Activated CD8-positive, alpha-beta T cell treated with anti-CD3 and anti-CD28 coated beads, Interleukin-2, amount 10 ng/mL, durations not matched to agents 7 days and 5 days (primary cell): Measurements from ENCODE around the gene DENND5B. TPM values are rescaled to one million over a fixed set of nuclear protein-coding genes. Genes with fewer than 3 reads are reported as not detected.
"Not testable (repeated sequence)": the region's sequence is repeated elsewhere in the genome, so short reads cannot be mapped to it uniquely, and the experiment has no call there.

Experiments used
- ATAC-seq: fragments of 150-1000 bp; cut with Tn5 transposase; one replicate; pipeline ENCODE4 v1.10.0; 2021; ENCODE audit warnings: moderate library complexity
- CTCF ChIA-PET: fragments of 350-600 bp; sonication (Branson Sonifier 250); formaldehyde crosslinking; loops from one replicate; lab custom pipeline; 2021; ENCODE audit warnings: antibody characterized with exemption; lab: Charles Lee
- POLR2A ChIA-PET: fragments of 350-600 bp; sonication (Branson Sonifier 250); formaldehyde crosslinking; loops from one replicate; lab custom pipeline; 2021; ENCODE audit warnings: antibody characterized with exemption; lab: Charles Lee
- DNase-seq: peaks from one replicate; pipeline ENCODE4 v3.0.0-alpha.2; 2020
- H3K27ac Mint-ChIP-seq: one replicate; pipeline ENCODE4 v1.8.0; 2021; ENCODE audit warnings: mild to moderate bottlenecking, mixed read lengths
- H3K27me3 Mint-ChIP-seq: one replicate; pipeline ENCODE4 v1.8.0; 2021; ENCODE audit warnings: low read depth, mixed read lengths
- H3K36me3 Mint-ChIP-seq: one replicate; pipeline ENCODE4 v1.8.0; 2021; ENCODE audit warnings: low read depth, mixed read lengths
- H3K4me1 Mint-ChIP-seq: one replicate; pipeline ENCODE4 v1.8.0; 2021; ENCODE audit warnings: low read depth, mixed read lengths
- H3K4me3 Mint-ChIP-seq: one replicate; pipeline ENCODE4 v1.8.0; 2021; ENCODE audit warnings: mild to moderate bottlenecking, mixed read lengths
- H3K9me3 Mint-ChIP-seq: one replicate; pipeline ENCODE4 v1.8.0; 2022; ENCODE audit warnings: mixed read lengths; ENCODE audit not compliant: insufficient read depth
- total RNA-seq, 2 experiments: library from RNA; stranded (reverse); gene quantifications; one replicate each; pipeline ENCODE4 v1.2.3, GENCODE V29; 2021

Gene DENND5B
- total RNA-seq, 2 experiments from 2014 or later: 0.08 to 0.16 TPM

GRCh38 chr12:31387011-31387410 lies 203.9 kb downstream of the DENND5B start:
- DNase-seq (no peak), ATAC-seq (no peak)
- no peak overlapping the region for H3K4me3 Mint-ChIP-seq
- no peaks in the 10 kb centered on the region for H3K9me3 Mint-ChIP-seq
- no peak overlapping the region for H3K27ac Mint-ChIP-seq
- peaks cover 14% of the 10 kb centered on the region for H3K27me3 Mint-ChIP-seq
- ChIA-PET POLR2A (interaction anchor here (0.6 kb wide), 1 partner anchor 49 kb away, joined by 3 read pairs; no protein-coding TSS in a partner anchor), CTCF (interaction anchor here (0.6 kb wide), 1 partner anchor 234 kb away, joined by 3 read pairs; no protein-coding TSS in a partner anchor)
- H3K4me1 Mint-ChIP-seq: no peaks in the 10 kb centered on the region
- no peaks in the 10 kb centered on the region for H3K36me3 Mint-ChIP-seq

GRCh38 chr12:31386364-31386777 lies 204.6 kb downstream of the DENND5B start:
- Mint-ChIP-seq H3K4me1 (no peaks in the 10 kb centered on the region), H3K36me3 (no peaks in the 10 kb centered on the region), H3K27me3 (peaks cover 16% of the 10 kb centered on the region), H3K4me3 (no peak overlapping the region), H3K27ac (no peak overlapping the region), H3K9me3 (no peaks in the 10 kb centered on the region)
- ChIA-PET CTCF (no interaction called here), POLR2A (no interaction called here)
- ATAC-seq: no peak
- DNase-seq: no peak

DNA sequence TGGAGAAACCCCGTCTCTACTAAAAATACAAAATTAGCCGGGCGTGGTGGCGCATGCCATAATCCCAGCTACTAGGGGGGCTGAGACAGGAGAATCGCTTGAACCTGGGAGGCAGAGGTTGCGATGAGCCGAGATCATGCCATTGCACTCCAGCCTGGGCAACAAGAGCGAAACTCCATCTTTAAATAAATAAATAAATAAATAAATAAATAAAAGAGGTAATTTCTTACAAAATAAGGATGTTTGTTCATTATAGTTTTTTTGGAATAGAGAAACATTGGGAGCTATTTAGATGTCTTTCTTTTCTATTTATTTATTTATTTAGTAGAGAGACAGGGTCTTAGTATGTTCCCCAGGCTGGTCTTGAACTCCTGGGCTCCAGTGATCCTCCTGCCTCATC lies 213.7 kb downstream of the DENND5B start:
- ATAC-seq, DNase-seq, H3K4me3 Mint-ChIP-seq, CTCF ChIA-PET, POLR2A ChIA-PET, H3K9me3 Mint-ChIP-seq, H3K4me1 Mint-ChIP-seq, H3K27ac Mint-ChIP-seq, H3K36me3 Mint-ChIP-seq, H3K27me3 Mint-ChIP-seq: not testable (repeated sequence)

DNA sequence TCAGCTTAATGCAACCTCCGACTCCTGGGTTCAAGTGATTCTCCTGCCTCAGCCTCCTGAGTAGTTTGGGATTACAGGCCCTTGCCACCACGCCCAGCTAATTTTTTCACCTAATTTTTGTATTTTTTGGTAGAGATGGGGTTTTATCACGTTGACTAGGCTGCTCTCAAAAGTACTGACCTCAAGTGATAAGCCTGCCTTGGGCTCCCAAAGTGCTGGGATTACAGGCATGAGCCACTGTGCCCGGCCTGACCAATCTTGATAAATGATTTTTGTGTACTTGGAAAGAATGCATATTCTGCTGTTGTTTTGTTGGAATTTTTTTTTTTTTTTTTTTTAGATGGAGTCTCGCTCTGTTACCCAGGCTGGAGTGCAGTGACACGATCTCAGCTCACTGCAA lies 215.5 kb downstream of the DENND5B start:
- POLR2A ChIA-PET, H3K27me3 Mint-ChIP-seq, H3K36me3 Mint-ChIP-seq, H3K27ac Mint-ChIP-seq, H3K4me3 Mint-ChIP-seq, CTCF ChIA-PET, ATAC-seq, H3K9me3 Mint-ChIP-seq, H3K4me1 Mint-ChIP-seq, DNase-seq: not testable (repeated sequence)

DNA sequence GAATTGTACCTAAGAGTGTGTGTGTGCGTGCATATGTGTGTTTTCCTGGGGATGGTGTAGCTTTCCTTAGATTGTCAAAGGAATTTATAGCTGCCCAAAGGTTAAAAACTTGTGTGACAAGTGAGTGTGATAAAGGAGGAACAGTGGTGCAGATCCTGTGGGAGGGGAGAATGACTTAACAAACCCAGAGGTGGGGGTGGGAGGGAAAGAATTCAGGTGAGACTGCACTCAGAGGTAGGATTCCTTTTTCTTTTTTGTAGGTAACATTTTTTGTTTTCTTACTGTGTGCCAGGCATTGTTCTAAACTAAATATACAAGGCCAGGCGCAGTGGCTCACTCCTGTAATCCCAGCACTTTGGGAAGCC lies 219.7 kb downstream of the DENND5B start:
- no peaks in the 10 kb centered on the region for H3K9me3 Mint-ChIP-seq
- CTCF ChIA-PET: no interaction called here
- no peak overlapping the region for H3K27ac Mint-ChIP-seq
- no peaks in the 10 kb centered on the region for H3K36me3 Mint-ChIP-seq
- DNase-seq (no peak), ATAC-seq (no peak)
- POLR2A ChIA-PET: no interaction called here
- H3K4me3 Mint-ChIP-seq: no peak overlapping the region
- H3K4me1 Mint-ChIP-seq: no peaks in the 10 kb centered on the region
- peaks cover 5% of the 10 kb centered on the region for H3K27me3 Mint-ChIP-seq

GRCh38 chr12:31370531-31371255 lies 220.2 kb downstream of the DENND5B start:
- DNase-seq (no peak), ATAC-seq (no peak)
- ChIA-PET POLR2A (no interaction called here), CTCF (no interaction called here)
- Mint-ChIP-seq H3K4me3 (no peak overlapping the region), H3K27me3 (peaks cover 5% of the 10 kb centered on the region), H3K27ac (no peak overlapping the region), H3K4me1 (no peaks in the 10 kb centered on the region), H3K9me3 (no peaks in the 10 kb centered on the region), H3K36me3 (no peaks in the 10 kb centered on the region)

GRCh38 chr12:31369712-31370521 lies 221.0 kb downstream of the DENND5B start:
- POLR2A ChIA-PET: no interaction called here
- H3K36me3 Mint-ChIP-seq: no peaks in the 10 kb centered on the region
- H3K4me3 Mint-ChIP-seq: no peak overlapping the region
- no peak for DNase-seq
- H3K27me3 Mint-ChIP-seq: peaks cover 5% of the 10 kb centered on the region
- CTCF ChIA-PET: no interaction called here
- H3K4me1 Mint-ChIP-seq: no peaks in the 10 kb centered on the region
- ATAC-seq: no peak
- H3K27ac Mint-ChIP-seq: no peak overlapping the region
- H3K9me3 Mint-ChIP-seq: no peaks in the 10 kb centered on the region

DNA sequence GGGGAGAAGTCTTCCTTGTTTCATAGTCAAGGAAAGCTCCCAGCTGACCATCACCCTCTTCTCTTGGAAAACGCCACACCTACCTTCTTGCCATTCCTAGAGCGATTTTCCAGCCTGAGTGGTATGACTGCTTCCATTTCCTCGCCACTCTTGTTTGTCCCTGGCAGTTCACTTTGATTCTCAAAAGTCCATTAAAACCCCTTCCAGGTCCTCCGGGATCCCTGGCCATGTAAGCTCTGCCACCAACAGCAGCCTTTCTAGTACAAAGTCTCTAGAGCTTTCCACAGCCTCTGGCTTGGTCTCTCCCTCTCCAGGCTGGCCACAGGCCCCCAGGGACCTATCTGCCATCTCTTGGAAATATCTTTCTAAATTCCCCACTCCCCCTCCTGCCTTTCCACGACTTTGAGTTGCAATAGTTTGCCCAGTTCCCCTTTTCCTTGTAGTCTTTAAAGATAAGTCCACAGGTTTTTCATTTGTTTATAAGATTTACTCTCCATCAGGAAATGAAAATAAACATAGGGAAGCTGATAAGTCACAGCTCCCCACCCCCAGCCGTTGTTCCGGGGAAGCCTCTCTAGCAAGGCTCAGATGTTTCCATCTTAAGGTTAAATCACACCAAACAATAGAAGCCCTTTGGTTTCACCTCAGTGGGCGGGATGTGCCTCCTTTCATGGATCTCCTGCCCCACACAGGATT lies 222.1 kb downstream of the DENND5B start:
- ATAC-seq (no peak), DNase-seq (no peak)
- H3K27ac Mint-ChIP-seq: no peak overlapping the region
- H3K36me3 Mint-ChIP-seq: no peaks in the 10 kb centered on the region
- POLR2A ChIA-PET: no interaction called here
- peaks cover 5% of the 10 kb centered on the region for H3K27me3 Mint-ChIP-seq
- H3K4me1 Mint-ChIP-seq: peaks cover 1% of the 10 kb centered on the region
- no peaks in the 10 kb centered on the region for H3K9me3 Mint-ChIP-seq
- H3K4me3 Mint-ChIP-seq: no peak overlapping the region
- CTCF ChIA-PET: interaction anchor here (1.3 kb wide), 1 partner anchor 97 kb away, joined by 4 read pairs; no protein-coding TSS in a partner anchor

DNA sequence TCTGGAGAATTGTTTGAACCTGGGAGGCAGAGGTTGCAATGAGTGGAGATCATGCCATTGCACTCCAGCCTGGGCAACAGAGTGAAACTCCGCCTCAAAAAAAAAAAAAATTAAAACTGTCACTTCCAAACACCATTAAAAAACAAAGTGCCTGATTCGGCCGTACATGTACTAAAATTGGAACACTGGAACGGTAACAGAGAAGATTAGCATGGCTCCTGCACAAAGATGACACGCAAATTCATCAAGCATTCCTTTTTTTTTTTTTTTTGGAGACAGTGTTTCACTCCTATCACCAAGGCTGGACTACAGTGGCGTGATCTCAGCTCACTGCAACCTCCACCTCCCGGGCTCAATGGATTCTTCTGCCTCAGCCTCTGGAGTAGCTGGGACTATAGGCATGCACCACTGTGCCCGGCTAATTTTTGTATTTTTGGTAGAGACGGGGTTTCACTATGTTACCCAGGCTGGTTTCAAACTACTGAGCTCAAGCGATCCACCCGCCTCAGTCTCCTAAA lies 224.8 kb downstream of the DENND5B start:
- H3K27ac Mint-ChIP-seq: no peak overlapping the region
- no peak overlapping the region for H3K4me3 Mint-ChIP-seq
- POLR2A ChIA-PET: no interaction called here
- DNase-seq (no peak), ATAC-seq (no peak)
- H3K27me3 Mint-ChIP-seq: peaks cover 5% of the 10 kb centered on the region
- peaks cover 22% of the 10 kb centered on the region for H3K4me1 Mint-ChIP-seq
- CTCF ChIA-PET: no interaction called here
- H3K9me3 Mint-ChIP-seq: no peaks in the 10 kb centered on the region
- no peaks in the 10 kb centered on the region for H3K36me3 Mint-ChIP-seq

- DNase-seq (no peak), ATAC-seq (no peak)
- CTCF ChIA-PET: interaction anchor here (1.2 to 3.0 kb wide), 6 partner anchors 11 to 516 kb away, joined by 3 to 22 read pairs (median 6); partner anchors contain the start of gene SINHCAF
- Mint-ChIP-seq H3K4me3 (no peak overlapping the region), H3K27ac (peak overlapping the region; percentile 87), H3K9me3 (no peaks in the 10 kb centered on the region), H3K36me3 (no peaks in the 10 kb centered on the region), H3K4me1 (peaks cover 22% of the 10 kb centered on the region), H3K27me3 (peaks cover 3% of the 10 kb centered on the region)
- POLR2A ChIA-PET: no interaction called here
Measured at GRCh38 chr12:31363831-31364230, 227.1 kb downstream of the DENND5B start.

DNA sequence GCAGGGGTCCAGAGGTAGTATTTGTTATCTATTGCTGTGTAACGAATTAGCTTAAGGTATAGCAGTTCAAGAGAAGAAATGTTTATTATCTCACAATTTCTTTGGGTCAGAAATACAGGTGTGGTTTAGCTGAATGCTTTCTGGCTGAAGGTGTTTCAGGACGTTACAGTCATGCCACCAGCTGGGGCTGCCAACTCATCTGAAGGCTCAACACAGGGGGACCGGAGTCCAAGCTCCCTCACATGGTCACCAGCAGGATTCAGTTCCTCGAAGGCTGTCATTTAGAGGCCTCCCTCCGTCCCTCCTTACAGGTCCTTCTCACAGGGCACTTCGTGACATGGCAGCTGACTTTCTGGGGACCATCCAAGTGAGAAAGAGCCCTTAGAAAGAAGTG lies 227.5 kb downstream of the DENND5B start:
- ChIA-PET CTCF (interaction anchor here (1.1 to 3.0 kb wide), 8 partner anchors 11 to 516 kb away, joined by 3 to 22 read pairs (median 4); partner anchors contain the start of gene SINHCAF), POLR2A (interaction anchor here (1.1 to 1.9 kb wide), 2 partner anchors 37 to 91 kb away, joined by 4 to 5 read pairs; no protein-coding TSS in a partner anchor)
- H3K4me1 Mint-ChIP-seq: peaks cover 22% of the 10 kb centered on the region
- H3K36me3 Mint-ChIP-seq: no peaks in the 10 kb centered on the region
- ATAC-seq (peak; percentile 4), DNase-seq (no peak)
- H3K27me3 Mint-ChIP-seq: no peaks in the 10 kb centered on the region
- peak overlapping the region; percentile 49 for H3K4me3 Mint-ChIP-seq
- H3K27ac Mint-ChIP-seq: peak overlapping the region; percentile 87
- no peaks in the 10 kb centered on the region for H3K9me3 Mint-ChIP-seq
